H1 (cell line): ENCODE data around the gene YEATS4. TPM values are rescaled to one million over a fixed set of nuclear protein-coding genes. Genes with fewer than 3 reads are reported as not detected.

Experiments
- CTCF ChIA-PET: fragments of 300-600 bp; sonication (Branson Sonifier 250); formaldehyde crosslinking; loops from one replicate; lab custom pipeline; 2021; ENCODE audit not compliant: partially characterized antibody; lab: Charles Lee
- POLR2A ChIA-PET: fragments of 300-600 bp; sonication (Branson Sonifier 250); formaldehyde crosslinking; loops from one replicate; lab custom pipeline; 2021; ENCODE audit warnings: inconsistent platforms; ENCODE audit not compliant: partially characterized antibody; lab: Charles Lee
- DNase-seq, 2 experiments: peaks; one replicate each; pipeline versions ENCODE4 v3.0.0 to v3.0.0-alpha.2; 2010 to 2022; ENCODE audit warnings: low spot score in 2 of 2, low read depth in 1 of 2, mixed read lengths in 1 of 2
- FAIRE-seq: peaks from 2 replicates; lab custom pipeline; 2011; peaks lifted over from hg19 to GRCh38; lab: Jason Lieb, UNC
- H2AFZ ChIP-seq: 2 replicates; pipeline ENCODE4 v1.8.1; 2012; ENCODE audit warnings: low read length, inconsistent platforms
- H2AK5ac ChIP-seq: 2 replicates; pipeline ENCODE4 v1.6.1; 2013; ENCODE audit warnings: low read depth, low read length
- H2BK120ac ChIP-seq: replicated peaks from 2 replicates; pipeline ENCODE3; 2013; ENCODE audit warnings: low read depth, low read length, inconsistent platforms
- H2BK12ac ChIP-seq: 2 replicates; pipeline ENCODE4 v1.6.1; 2013; ENCODE audit warnings: low read depth, low read length
- H2BK15ac ChIP-seq: 2 replicates; pipeline ENCODE4 v1.6.1; 2013; ENCODE audit warnings: low read length
- H2BK20ac ChIP-seq: 2 replicates; pipeline ENCODE4 v1.6.1; 2013; ENCODE audit warnings: low read length
- H2BK5ac ChIP-seq: 2 replicates; pipeline ENCODE4 v1.6.1; 2013; ENCODE audit warnings: low read depth, low read length
- H3K14ac ChIP-seq: 2 replicates; pipeline ENCODE4 v1.6.1; 2013; ENCODE audit warnings: inconsistent platforms; ENCODE audit not compliant: insufficient read length
- H3K18ac ChIP-seq: 2 replicates; pipeline ENCODE4 v1.6.1; 2013; ENCODE audit warnings: low read length; ENCODE audit errors: extremely low read depth
- H3K23ac ChIP-seq: 2 replicates; pipeline ENCODE4 v1.6.1; 2013; ENCODE audit warnings: inconsistent platforms; ENCODE audit not compliant: insufficient read length
- H3K23me2 ChIP-seq: 2 replicates; pipeline ENCODE4 v1.6.1; 2013; ENCODE audit warnings: low read depth, low read length
- H3K27ac ChIP-seq: 2 replicates; pipeline ENCODE4 v1.6.1; 2011; ENCODE audit warnings: low read depth, low read length, inconsistent platforms
- H3K27me3 ChIP-seq, 4 experiments: replicated peaks in 1 of 4; 1 replicate in 1 of 4; 2 replicates in 3 of 4; pipeline versions ENCODE4 v1.6.1 to v1.8.1; 2011 to 2013; ENCODE audit warnings: low read length in 3 of 4, mild to moderate bottlenecking in 3 of 4, inconsistent platforms in 2 of 4, mixed read lengths in 2 of 4, moderate library complexity in 1 of 4; ENCODE audit not compliant: control insufficient read depth in 3 of 4, insufficient read depth in 3 of 4; ENCODE audit errors: extremely low read depth in 1 of 4
- H3K36me3 ChIP-seq, 4 experiments: 2 replicates each; pipeline versions ENCODE4 v1.6.1 to v1.8.1; 2011 to 2013; ENCODE audit warnings: mild to moderate bottlenecking in 4 of 4, low read length in 3 of 4, moderate library complexity in 2 of 4, control low read depth in 1 of 4, inconsistent platforms in 1 of 4; ENCODE audit not compliant: insufficient read depth in 4 of 4, control insufficient read depth in 2 of 4
- H3K4ac ChIP-seq: replicated peaks from 2 replicates; pipeline ENCODE3; 2013; ENCODE audit warnings: low read length, low read depth, mixed read lengths, inconsistent platforms; ENCODE audit not compliant: insufficient read length
- H3K4me1 ChIP-seq, 4 experiments: replicated peaks in 1 of 4; 1 replicate in 1 of 4; 2 replicates in 3 of 4; pipeline versions ENCODE4 v1.6.1 to v1.8.1; 2011 to 2013; ENCODE audit warnings: low read length in 3 of 4, inconsistent platforms in 2 of 4, mixed read lengths in 1 of 4; ENCODE audit not compliant: insufficient read depth in 4 of 4, control insufficient read depth in 3 of 4
- H3K4me2 ChIP-seq, 2 experiments: 2 replicates each; pipeline versions ENCODE4 v1.6.1 to v1.8.1; 2011 to 2013; ENCODE audit warnings: low read depth in 2 of 2, low read length in 2 of 2, control low read depth in 1 of 2, inconsistent platforms in 1 of 2, mild to moderate bottlenecking in 1 of 2; ENCODE audit not compliant: insufficient read depth in 1 of 2
- H3K4me3 ChIP-seq, 4 experiments: fragments of 200-600, 300-600 bp in 1 of 4; sonication (generic), shearing (Covaris generic), sonication (Bioruptor Twin) in 1 of 4; 2 replicates each; pipeline versions ENCODE4 v1.5.1 to v1.8.1; 2011 to 2016; ENCODE audit warnings: low read length in 4 of 4, low read depth in 3 of 4, control low read depth in 2 of 4, inconsistent platforms in 2 of 4, mild to moderate bottlenecking in 2 of 4, mixed read lengths in 1 of 4, moderate library complexity in 1 of 4; ENCODE audit not compliant: insufficient read depth in 2 of 4; ENCODE audit errors: extremely low read depth in 1 of 4
- H3K56ac ChIP-seq: replicated peaks from 2 replicates; pipeline ENCODE3; 2013; ENCODE audit warnings: low read depth, mild to moderate bottlenecking, mixed read lengths, low read length, inconsistent platforms; ENCODE audit not compliant: insufficient read length
- H3K79me1 ChIP-seq: 2 replicates; pipeline ENCODE4 v1.6.1; 2013; ENCODE audit warnings: low read depth, low read length, control low read depth
- H3K79me2 ChIP-seq, 2 experiments: 2 replicates each; pipeline versions ENCODE4 v1.6.1 to v1.8.1; 2012 to 2013; ENCODE audit warnings: low read length in 2 of 2, mild to moderate bottlenecking in 2 of 2, inconsistent platforms in 1 of 2; ENCODE audit not compliant: insufficient read depth in 2 of 2, control insufficient read depth in 1 of 2
- H3K9ac ChIP-seq, 4 experiments: replicated peaks in 1 of 4; 1 replicate in 1 of 4; 2 replicates in 3 of 4; pipeline versions ENCODE4 v1.6.1 to v1.8.1; 2011 to 2013; ENCODE audit warnings: low read depth in 3 of 4, low read length in 3 of 4, control low read depth in 2 of 4, mild to moderate bottlenecking in 2 of 4, moderate library complexity in 2 of 4, inconsistent platforms in 1 of 4; ENCODE audit errors: extremely low read depth in 1 of 4
- H3K9me3 ChIP-seq, 2 experiments: 2 replicates each; pipeline versions ENCODE4 v1.6.1 to v1.8.1; 2012 to 2013; ENCODE audit warnings: mild to moderate bottlenecking in 2 of 2, moderate library complexity in 2 of 2, control low read depth in 1 of 2, inconsistent platforms in 1 of 2, low read depth in 1 of 2, low read length in 1 of 2, mixed read lengths in 1 of 2; ENCODE audit not compliant: insufficient read depth in 2 of 2
- H4K20me1 ChIP-seq, 2 experiments: replicated peaks in 1 of 2; 2 replicates each; pipeline versions ENCODE3 to v1.8.1; 2011 to 2013; ENCODE audit warnings: inconsistent platforms in 2 of 2, low read length in 2 of 2, mild to moderate bottlenecking in 1 of 2; ENCODE audit not compliant: insufficient read depth in 2 of 2, control insufficient read depth in 1 of 2
- H4K5ac ChIP-seq: 2 replicates; pipeline ENCODE4 v1.6.1; 2013; ENCODE audit warnings: low read length, low read depth, mixed read lengths, inconsistent platforms; ENCODE audit not compliant: insufficient read length
- H4K8ac ChIP-seq: 2 replicates; pipeline ENCODE4 v1.8.0; 2013; ENCODE audit warnings: mild to moderate bottlenecking, moderate library complexity, low read length, inconsistent platforms; ENCODE audit not compliant: insufficient read depth; ENCODE audit errors: extremely low read depth
- H4K91ac ChIP-seq: replicated peaks from 2 replicates; pipeline ENCODE3; 2013; ENCODE audit warnings: low read length, mixed read lengths, inconsistent platforms; ENCODE audit not compliant: insufficient read length
- HDAC6 ChIP-seq: IDR thresholded peaks from one replicate; pipeline ENCODE4 v1.7.1; 2012; ENCODE audit warnings: low read depth, mild to moderate bottlenecking, inconsistent platforms, low read length, moderate library complexity
- WGBS, 2 experiments: shearing (Covaris generic) in 1 of 2; methylation state at CpG; one replicate each; pipeline versions ENCODE4 v1.1.6 to v1.1.7; 2013 to 2015; ENCODE audit warnings: low lambda C conversion rate in 2 of 2, mixed read lengths in 2 of 2, inconsistent platforms in 1 of 2, low coverage in 1 of 2, missing lambda C conversion rate in 1 of 2; ENCODE audit not compliant: insufficient replicate concordance in 2 of 2, insufficient coverage in 1 of 2, insufficient read length in 1 of 2; ENCODE audit errors: extremely low coverage in 1 of 2, missing lambda C conversion rate in 1 of 2; 5-methylcytosine and 5-hydroxymethylcytosine counted together
- polyA plus RNA-seq, 7 experiments: library from polyadenylated mRNA; depleted of rRNA in 3 of 7; stranded (reverse) in 5 of 7; unstranded in 2 of 7; fragments of >200 nt in 5 of 7; fragments of 200-250 nt in 2 of 7; gene quantifications; 1 replicate in 5 of 7; 2 replicates in 1 of 7; 4 replicates in 1 of 7; pipeline versions ENCODE4 v1.2.1 to v1.2.3, GENCODE V29; 2011 to 2013; ENCODE audit warnings: missing spikeins in 2 of 7, mixed read lengths in 2 of 7
- total RNA-seq: library from RNA; stranded (reverse); fragmentation: NEBNext Ultra II Directional; extraction: Animal tissue kit (Norgen Biotek cat#: 25700); gene quantifications from 2 replicates; pipeline ENCODE4 v1.2.1, GENCODE V29; 2021

The YEATS4 gene
- total and polyA plus RNA-seq, 2 of the 8 experiments (the other 6 are each of a cell fraction or from before 2014, with no cell fraction given): 25.7 to 32.5 TPM

DNA sequence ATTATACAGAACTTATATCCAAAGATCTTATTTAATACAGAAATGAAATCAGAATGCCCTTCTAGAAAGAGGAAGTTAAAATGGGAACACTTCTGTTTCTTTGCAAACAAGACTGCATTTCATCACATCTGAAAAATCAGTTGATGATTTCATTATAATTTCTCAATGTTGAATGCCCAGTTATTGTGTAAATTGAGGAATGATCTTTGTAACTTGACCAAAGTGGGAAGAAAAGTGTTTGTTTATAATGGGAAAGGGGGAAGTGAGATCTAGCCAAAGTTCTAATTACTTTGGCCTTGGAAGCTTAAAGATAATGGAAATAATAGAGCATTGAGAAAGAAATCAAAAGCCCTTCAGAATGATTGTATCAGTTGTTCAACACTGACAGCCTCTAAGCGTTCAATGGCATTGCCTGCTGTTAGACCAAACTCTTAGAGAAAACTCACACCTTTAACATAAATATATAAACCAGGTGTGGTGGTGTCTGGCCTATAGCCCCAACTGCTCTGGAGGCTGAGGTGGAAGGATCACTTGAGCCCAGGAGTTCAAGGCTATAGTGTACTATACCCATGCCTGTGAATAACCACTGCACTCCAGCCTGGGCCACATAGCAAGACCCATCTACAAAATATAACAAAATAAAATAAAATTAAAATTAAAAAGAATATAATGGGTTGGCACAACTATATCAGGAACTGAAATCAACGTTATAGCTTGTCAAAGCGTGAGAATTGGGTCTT, 21.3 kb upstream of the YEATS4 start:
- Histone ChIP-seq H3K79me2 (no peaks in the 10 kb centered on the region), H3K36me3 (no peaks in the 10 kb centered on the region), H3K14ac (no peak overlapping the region), H3K18ac (no peak overlapping the region), H2BK12ac (no peak overlapping the region), H3K56ac (no peak overlapping the region), H4K8ac (no peak overlapping the region), H2BK15ac (no peak overlapping the region), H3K9me3 (no peaks in the 10 kb centered on the region), H3K4me2 (no peak overlapping the region), H3K4ac (no peak overlapping the region), H3K9ac (no peak overlapping the region), H3K4me1 (no peaks in the 10 kb centered on the region), H3K27me3 (no peaks in the 10 kb centered on the region), H4K5ac (no peak overlapping the region), H2AFZ (no peak overlapping the region), H2BK120ac (no peak overlapping the region), H3K23me2 (no peaks in the 10 kb centered on the region), H3K79me1 (no peaks in the 10 kb centered on the region), H3K23ac (no peak overlapping the region), H3K4me3 (no peak overlapping the region), H2AK5ac (no peak overlapping the region), H4K20me1 (no peaks in the 10 kb centered on the region), H2BK20ac (no peak overlapping the region), H2BK5ac (no peak overlapping the region), H3K27ac (no peak overlapping the region), H4K91ac (no peak overlapping the region)
- POLR2A ChIA-PET: interaction anchor here (0.9 kb wide), 1 partner anchor 10 kb away, joined by 3 read pairs; the partner anchor contains the start of gene LYZ
- FAIRE-seq (no peak), DNase-seq (no peak)
- 91% methylated on average over 3 of the region's 3 CpGs; no CpG with 5 or more reads in 1 of the 2 experiments for WGBS, 2 experiments
- CTCF ChIA-PET: interaction anchor here (1.1 to 1.4 kb wide), 2 partner anchors 13 to 52 kb away, joined by 4 to 5 read pairs; no protein-coding TSS in a partner anchor
- no peak for TF ChIP-seq HDAC6
